ENCODE data around the gene SLC36A1.

SLC36A1 gene

DNA sequence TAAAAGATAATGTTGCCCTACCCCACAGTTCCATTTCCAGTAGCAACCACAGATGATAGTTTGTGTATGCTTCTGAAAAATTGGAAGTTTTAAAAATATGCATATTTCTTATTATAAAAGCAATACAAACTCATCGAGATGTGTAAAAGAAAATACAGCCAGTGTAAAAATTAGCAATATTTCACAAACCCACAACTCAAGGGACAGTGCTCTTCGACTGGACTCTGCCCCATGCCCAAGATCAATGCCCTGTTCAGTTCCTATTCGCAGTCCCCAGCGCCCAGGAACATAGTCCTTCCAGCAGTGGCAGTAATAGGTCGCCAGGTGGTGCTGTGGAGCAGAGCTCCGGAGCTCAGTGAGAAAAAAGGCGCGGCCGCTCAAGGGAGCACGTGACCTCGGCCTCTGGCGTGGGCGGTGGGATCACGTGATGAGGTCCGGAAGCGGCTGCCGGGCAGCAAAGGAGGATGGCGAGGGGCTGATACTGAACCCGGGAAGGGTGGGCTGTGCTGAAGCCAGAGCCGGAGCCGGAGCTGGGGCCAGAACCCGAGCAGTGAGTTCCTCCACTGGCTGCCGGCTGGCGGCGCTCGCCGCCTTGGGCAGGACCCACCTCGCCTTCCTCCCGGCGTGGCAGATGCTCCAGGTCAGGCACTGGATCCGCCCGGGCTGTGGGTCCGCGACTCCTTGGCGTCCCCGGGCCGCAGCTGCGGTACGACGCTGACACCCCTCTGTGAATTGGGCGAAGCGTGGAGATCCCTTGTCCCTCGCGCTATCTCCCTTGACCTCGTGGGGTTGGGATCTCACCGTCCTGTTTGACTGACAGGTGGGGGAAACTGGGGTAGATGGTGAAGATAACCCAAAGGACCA lies at the start of gene SLC36A1:
SLC36A1 (plus strand) TSS at position 430 of the 864 bp plus-strand sequence. CDS start 11,190 bp downstream, outside the sequence.
- peak; percentile 71 for DNase-seq

DNA sequence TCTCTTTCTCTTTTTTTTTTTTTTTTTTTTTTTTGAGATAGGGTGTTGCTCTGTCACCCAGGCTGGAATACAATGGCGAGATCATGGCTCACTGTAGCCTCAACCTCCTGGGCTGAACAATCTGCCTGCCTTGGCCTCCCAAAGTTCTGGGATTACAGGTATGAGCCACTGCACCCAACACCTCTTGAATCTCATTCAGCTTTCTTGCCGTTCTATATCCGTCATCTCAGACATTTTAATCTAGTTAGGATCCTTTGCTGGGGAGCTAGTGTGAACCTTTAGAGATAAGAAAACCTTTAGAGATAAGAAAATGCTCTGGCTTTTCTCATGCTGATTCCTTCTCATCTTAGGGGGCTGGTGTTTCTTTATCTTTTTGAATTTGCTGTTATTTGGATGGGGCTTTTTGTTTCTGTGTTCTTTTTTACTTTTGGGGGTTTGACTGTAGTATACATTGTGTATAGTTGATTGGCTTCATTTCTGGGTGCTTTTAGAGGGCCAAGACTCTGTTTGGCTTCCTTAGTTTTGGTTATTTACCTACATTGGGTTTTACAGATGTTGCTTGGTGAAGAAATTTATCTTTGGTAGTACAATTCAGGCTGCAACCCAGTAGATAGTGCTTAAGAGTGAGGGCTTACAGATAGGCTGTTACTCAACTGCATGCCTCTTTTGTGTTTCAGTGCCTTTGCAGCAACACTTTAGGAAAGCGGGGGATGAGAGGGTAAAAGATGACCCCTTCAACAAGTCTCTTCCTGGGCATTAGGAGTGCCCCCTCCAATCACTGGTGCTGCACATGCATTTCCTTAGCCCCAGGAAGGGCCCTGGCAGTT lies 41.9 kb upstream of the SLC36A1 start:
- DNase-seq: no peak

DNA sequence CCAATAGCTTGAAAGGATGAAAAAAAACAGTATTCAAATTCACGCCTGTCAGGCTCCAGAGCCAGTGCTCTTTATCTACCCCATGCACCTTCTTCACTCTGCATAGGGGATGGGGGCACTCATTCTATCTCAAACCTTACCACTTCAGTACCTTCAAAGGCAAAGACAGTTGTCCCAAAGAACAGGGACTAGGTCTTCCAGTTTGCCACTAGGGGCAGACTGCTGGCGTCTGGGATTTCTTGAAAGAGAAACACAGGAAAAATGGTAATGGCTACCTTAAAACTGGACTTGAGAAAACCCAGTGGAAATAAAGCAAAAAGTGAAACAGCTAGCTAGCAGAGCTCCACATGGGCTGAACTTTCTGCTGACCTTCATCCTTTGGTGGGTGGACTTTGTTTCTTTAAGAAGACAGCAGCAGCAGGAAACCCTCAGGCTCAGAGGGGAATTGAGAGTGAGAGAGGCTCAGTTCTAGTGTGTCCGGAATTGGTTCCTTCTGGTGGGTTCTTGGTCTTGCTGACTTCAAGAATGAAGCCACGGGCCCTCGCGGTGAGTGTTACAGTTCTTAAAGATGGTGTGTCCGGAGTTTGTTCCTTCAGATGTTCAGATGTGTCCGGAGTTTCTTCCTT lies 41.0 kb upstream of the SLC36A1 start:
- no peak for DNase-seq

DNA sequence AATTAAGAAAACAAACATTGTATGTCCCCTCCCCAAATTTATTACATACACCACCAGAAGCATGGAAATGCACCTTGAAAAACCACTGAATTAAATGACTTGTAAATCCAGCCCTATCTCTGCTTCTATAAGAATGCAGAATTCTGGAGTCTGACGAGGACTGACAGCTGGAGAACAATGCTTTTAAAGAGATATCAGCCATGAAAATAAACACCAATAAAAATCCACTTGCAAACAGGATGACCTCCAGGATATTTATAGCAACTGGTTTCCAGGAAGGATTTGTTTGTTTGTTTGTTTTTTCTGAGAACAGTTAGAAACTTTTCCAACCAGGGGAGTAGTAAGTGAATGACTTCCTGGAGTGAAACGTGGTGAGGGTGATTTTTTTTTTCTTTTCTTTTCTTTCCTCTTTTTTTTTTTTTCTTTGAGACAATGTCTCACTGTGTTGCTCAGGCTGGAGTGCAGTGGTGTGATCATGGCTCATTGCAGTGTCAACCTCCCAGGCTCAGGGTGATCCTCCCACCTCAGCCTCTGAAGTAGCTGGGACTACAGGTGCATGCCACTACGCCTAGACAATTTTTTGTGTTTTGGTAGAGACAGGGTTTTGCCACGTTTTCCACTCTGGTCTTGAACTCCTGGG lies 38.7 kb upstream of the SLC36A1 start:
- no peak for DNase-seq

DNA sequence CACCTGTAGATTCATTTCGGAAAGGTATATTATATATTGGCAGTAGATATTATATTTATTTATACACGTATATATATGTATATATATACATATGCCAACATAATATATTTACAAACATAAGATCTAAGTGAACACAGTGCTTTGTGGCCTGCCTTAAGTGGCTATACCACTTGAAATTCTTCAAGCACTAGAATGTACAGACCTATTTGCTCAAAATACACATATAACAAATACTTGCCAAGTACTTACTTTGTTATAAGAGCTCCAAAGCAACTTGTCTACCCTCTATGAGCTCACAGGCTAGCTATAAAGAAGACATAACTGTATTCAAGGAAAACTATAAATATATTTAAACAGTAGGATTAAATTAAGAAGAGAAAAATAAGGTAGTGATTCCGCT lies 33.6 kb upstream of the SLC36A1 start:
- no peak for DNase-seq

DNA sequence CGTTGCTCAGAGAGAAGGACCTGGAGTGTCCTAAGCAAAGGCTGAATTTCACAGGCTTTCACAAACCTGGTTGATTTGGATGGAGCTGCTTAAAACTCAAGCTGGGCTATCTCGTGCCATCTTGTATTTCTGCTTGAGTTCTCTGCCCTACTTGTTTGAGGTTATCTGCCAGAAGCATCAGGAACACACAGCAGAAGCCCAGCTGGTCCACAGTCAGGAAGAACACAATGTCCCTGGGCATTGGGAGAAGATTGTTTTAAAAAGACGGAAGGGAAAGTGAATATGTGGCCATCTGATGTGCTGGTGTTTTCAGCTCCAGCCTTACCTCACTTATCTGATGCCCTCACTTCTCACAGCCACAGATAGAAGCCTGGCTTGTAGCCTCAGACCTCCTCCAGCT lies 32.9 kb upstream of the SLC36A1 start:
- DNase-seq: no peak

DNA sequence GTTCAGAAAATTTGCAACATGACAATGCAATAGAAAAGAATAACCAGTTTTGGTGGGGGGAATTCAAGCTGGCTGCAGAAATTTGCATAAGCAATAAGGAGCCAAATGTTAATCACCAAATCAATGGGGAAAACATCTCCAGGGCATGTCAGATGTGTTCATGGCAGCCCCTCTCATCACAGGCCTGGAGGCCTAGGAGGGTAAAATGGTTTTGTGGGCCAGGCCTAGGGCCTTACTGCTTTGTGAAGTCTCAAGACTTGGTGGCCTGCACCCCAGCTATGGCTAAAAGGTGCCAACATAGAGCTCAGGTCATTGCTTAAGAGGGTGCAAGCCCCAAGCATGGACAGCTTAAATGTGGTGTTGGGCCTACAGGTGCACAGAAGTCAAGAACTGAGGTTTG lies 29.7 kb upstream of the SLC36A1 start:
- DNase-seq: no peak

DNA sequence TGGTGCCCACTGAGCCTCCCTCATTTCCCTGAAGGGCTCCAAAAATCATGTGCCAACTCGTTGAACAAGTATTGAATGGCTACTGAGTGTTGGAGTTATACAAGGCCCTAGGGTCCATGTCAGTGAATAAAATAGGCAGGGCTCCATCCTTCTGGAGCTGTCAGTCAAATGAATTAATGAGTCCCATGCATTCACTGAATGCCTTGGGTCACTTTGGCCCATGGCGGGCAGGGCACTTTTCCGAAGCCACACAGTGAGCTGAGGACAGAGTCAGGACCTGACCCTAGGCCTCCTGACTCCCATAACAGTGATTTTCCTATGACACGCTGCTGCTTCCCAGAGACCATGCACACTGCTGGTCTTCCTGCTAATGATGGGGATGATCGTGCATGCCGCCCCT lies 27.3 kb upstream of the SLC36A1 start:
- DNase-seq: no peak

DNA sequence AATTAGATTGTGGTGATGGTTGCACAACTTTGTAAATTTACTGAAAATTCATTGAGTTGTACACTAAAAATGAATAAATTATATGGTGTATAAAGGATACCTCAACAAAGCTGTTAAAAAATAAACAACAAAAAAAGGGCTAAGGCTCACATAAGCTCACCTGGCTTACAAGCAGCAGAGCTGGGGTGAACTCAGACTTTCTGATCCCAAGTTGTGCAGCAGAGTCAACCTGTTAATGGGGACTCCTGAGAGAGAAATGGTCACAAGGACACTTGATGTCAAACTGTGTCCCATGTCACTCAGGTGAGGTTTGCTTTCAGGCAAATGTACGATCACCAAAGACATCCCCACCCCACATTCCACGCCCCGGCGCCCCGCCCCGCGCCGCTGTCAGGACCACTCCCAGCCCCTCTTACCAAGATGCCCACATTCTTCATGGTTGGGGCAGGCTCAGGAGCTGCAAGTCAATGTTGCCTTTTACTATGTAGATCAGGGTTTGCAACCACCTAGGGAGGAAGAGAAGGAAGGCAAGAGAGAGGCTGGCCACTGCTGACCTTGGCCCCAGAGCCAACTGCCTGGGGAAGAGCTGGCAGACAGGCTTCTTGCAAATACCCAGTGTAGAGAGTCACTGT lies 22.4 kb upstream of the SLC36A1 start:
- no peak for DNase-seq

DNA sequence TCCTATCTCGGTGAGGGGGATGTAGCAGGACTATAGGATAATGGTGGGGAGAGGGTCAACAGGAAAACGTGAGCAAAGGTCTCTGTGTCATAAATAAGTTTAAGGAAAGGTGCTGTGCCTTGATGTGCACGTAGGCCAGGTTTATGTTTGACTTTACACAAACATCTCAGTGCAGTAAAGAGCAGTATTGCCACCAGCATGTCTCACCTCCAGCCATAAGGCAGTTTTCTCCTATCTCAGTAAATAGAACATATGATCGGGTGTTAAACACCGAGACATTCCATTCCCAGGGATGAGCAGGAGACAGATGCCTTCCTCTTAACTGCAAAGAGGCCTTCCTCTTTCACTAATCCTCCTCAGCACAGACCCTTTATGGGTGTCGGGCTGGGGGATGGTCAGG lies 21.1 kb upstream of the SLC36A1 start:
- peak; percentile 8 for DNase-seq

DNA sequence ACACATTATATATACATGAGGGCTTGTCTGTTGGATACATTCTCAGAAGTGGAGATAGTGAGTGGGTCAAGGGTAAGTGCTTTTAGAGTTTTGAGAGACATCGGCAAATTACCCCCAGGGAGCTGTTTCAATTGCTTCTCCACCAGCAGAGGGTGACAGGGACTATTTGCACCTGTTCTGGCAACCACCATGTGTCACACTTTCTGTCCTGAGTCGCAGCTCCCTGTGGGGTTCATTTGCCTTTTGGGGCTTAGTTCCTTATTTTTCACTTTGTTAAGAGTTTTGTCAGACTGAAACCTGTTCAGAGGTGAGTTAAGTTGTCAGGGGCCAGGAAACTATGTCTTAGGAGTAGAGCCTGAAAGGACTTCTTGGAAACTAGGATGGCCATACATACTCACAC lies 20.1 kb upstream of the SLC36A1 start:
- DNase-seq: peak; percentile 27

DNA sequence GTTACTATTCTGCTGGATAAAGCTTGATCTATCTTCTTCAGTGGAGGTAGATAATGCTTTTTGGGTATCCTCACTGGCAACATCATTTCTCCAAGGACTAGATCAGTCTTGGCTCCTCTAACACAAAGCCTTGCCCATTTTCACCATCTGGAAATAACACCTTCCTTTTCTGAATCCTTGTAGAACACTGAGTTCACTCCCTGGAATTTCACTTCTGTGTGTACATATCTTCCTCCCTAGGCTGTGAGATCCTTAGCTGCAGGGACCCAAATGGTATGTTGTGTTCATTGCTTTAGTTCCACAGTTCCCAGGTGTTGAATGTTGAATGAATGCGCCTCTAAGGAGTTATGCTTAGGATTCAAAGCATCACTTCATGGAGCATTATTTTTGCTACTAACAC lies 16.7 kb upstream of the SLC36A1 start:
- DNase-seq: no peak

DNA sequence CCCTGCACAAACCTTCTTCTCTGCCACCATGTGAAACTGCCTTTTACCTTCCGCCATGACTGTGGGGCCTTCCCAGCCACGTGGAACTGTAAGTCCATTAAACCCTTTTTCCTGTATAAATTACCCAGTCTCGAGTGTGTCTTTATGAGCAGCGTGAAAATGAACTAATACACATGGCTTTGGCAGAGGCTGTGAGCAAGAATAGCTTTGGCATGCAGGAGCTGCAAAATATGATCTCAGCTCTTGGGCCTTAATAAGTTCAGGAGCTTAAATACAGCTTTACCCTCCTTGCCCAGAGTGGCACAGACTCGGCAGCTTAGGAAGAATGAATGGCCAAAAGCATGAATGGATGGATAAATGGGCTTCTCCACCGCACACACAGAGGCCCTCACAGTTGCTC lies 15.7 kb upstream of the SLC36A1 start:
- no peak for DNase-seq

DNA sequence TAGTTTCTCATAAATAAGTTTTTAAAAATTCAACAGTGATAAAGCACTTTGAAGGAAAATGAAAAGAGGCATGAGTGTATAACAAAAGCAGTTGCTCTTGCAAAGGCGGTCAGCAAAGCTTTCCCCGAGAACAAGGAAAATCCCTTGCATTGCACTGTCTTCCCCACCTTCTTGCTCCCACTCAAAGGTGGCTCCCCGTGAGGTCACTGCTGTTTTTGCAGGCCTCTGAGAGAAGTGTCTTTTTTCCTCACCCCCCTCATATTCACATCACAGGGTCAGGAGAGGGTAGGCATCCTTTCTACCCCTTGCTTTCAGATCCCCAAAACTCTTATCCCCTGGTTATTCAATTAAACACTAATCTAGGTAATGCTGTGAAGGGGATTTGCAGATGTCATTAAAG lies 15.2 kb upstream of the SLC36A1 start:
- no peak for DNase-seq

DNA sequence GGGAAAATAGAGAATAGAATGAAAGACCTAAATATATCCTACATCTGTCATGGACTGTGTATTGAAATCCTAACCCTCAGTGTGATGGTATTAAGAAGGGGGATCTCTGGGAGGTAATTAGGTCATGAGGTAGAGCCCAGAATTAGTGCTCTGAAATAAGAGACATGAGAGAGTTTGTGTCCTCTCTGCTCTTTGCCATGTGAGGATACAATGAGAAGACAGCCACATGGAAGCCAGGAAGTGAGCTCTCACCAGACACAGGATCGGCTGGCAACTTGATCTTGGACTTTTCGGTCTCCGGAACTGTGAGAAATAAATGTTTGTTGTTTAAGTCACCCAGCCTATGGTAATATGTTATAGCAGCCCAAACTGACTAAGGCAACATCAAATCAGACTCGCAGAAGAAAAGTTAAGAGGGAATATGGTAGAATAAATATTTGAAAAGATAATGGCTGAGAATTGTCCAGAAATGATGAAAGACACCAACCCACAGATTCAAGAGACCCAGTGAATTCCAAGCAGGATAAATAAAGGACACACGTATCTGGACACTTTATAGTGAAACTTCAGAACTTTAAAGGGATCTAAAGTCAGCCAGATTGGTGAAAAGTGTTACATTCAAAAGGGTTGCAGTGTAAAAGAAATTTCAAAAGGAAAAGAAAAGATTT lies 12.7 kb upstream of the SLC36A1 start:
- DNase-seq: no peak

DNA sequence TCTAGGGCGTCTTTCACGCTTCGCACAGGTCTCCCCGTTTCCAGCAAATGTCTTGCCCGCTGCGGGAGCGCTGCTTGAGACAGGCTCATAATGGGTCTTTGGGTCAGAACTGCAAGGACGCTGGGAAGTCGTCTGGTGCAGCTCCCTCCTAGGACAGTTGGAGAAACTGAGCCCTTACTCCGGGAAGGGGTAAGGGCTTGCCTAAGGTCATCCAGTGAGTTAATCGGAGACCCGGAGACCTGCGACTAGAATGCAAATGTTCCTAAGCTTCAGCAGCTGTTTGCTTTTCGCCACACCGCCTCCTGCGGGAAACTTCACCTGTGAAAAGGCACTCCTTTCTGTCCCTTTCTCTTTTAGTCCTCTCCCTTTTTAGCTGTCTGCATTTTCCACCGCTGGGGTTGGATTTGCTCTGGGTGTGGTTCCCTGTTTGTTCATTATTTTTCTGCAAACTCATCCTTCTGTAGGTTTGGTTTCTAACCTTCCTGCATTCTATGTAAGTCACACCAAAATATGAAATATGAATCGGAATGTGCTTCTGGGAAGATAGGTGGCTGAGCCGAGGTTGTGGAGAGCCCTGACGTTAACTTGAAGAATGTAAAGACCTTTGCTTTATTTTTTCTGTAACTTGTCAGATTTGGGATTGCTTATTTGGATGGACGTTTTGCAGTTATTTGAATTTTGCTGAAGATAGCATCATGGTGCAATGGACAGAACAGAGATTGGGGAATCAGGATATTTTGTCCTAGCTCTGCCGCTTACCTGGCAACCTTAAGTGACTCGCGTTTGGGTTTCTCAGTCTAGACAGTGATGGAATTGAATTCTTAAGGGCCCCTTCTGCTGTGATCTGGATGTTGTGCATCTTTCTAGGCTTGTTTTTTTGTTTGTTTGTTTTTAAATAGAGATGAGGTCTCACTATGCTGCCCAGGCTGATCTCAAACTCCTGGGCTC lies 909 bp downstream of the SLC36A1 start:
- DNase-seq: peak; percentile 9

DNA sequence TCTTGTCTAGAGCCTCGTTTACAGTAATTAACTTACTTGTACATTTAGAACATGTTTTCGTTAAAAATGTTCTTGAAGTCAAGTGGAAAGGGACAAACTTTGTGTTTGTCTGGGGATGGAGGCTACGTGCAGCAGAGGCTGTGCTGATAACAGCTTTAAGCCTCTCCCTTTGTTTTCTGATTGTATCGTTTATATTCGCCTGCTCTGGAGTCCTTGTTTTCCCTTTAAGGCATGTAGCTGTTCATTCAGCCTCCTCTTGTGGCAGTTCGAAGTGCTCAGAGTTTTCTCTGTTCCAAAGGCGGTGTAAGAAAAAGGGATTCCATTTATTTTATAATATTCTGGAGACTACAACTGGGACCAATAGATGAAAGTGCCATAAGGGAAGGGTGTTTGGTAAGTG lies 1.9 kb downstream of the SLC36A1 start:
- DNase-seq: no peak

DNA sequence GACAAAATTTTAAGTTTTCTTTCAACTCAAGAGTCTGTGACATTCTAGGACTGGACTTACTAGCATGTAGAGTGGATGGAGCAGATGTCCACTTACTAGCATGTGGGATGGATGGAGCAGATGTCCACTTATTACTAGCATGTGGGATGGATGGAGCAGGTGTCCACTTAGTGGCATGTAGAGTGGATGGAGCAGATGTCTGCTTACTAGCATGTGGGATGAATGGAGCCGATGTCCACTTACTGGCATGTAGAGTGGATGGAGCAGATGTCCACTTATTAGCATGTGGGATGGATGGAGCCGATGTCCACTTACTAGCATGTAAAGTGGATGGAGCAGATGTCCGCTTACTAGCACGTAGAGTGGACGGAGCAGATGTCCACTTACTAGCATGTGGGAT lies 2.4 kb downstream of the SLC36A1 start:
- DNase-seq: peak; percentile 85

DNA sequence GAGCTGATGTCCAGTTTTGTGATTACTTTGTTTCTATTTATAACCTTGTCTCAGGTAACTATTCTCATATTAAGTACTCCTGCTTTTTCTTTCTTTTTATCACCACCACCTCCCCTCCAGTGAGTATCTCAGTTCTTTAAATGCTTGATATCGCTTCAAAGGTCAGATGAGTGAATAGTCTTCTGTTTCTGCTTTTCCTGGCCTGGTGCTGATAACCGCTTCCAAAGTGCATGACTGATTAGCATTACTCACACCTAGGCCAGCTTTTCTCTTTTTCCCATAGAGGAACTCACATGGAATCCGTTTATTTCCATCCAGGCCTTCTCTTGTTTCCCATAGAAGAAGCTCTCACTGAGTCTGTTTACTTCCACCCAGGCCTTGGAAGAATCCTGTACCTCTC lies 3.2 kb downstream of the SLC36A1 start:
- DNase-seq: no peak

DNA sequence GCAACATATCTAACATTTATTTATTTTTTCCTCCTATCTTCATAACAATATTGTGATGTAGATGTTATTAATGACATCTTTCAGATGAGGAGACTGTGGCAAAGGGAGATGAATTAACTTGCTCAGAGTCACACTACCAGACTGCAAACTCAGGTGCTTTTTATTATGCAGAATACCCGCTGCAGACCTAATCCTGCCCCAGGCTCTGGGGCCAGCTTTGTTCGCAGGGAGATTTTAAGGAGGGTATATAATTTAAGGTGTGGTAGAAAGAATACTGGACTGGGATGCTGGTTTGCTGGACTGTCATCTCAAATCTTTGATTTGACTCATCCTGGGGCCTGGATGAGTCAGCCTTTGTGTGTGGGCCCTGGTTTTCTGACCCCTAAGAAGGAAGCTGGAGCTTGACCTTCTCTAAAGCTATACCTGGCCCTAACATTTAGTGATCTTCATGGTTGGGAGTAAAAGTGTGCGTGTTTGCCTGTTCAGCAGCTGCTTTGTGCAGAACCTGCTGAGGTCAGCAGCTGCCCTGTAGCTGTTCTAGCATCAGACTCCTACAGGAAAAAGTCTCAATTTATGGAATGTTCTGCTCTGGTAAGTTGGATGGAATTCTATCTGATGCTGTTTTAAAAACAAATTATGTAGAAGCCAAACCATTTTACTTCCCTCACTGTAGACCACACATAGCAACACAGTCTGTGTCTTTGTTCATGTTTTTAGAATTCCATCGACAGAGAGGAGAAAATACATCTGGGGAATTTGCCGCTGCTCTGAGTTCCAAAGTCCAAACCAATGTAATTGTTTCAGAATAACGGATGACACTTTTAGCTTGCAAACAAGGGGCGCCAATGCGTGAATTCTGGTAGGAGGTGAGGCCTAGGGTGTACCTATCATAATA lies 4.5 kb downstream of the SLC36A1 start:
- DNase-seq: no peak
